Common myeloid progenitor, CD34-positive (primary cell): ENCODE measurements around the gene CEACAM4.

ENCODE experiments used
- CTCF ChIA-PET: fragments of 350-600 bp; sonication (Branson Sonifier 250); formaldehyde crosslinking; loops from one replicate; lab custom pipeline; 2021; ENCODE audit warnings: antibody characterized with exemption; lab: Charles Lee
- POLR2A ChIA-PET: fragments of 350-600 bp; sonication (Branson Sonifier 250); formaldehyde crosslinking; loops from one replicate; lab custom pipeline; 2021; ENCODE audit warnings: antibody characterized with exemption; lab: Charles Lee
- DNase-seq, 3 donors: peaks; one replicate each; pipeline versions ENCODE4 v3.0.0 to v3.0.0-alpha.2; 2013
- H3K27ac ChIP-seq, 2 experiments: 1 replicate in 1 of 2; 2 replicates in 1 of 2; pipeline ENCODE4 v1.7.0; 2013; ENCODE audit warnings: inconsistent platforms in 2 of 2, low read length in 2 of 2, mild to moderate bottlenecking in 2 of 2, low read depth in 1 of 2, moderate library complexity in 1 of 2; ENCODE audit not compliant: severe bottlenecking in 2 of 2, insufficient read depth in 1 of 2, poor library complexity in 1 of 2
- H3K27me3 ChIP-seq, 5 experiments: replicated peaks in 2 of 5; 1 replicate in 3 of 5; 2 replicates in 2 of 5; pipeline versions ENCODE4 v1.6.1 to v1.7.0; 2013; ENCODE audit warnings: low read length in 4 of 5, mild to moderate bottlenecking in 2 of 5, moderate library complexity in 2 of 5, inconsistent platforms in 1 of 5; ENCODE audit not compliant: insufficient read depth in 5 of 5, control insufficient read depth in 4 of 5
- H3K36me3 ChIP-seq, 4 experiments: 1 replicate in 2 of 4; 2 replicates in 2 of 4; pipeline versions ENCODE4 v1.6.1 to v1.7.0; 2013; ENCODE audit warnings: low read length in 3 of 4, control low read depth in 1 of 4, mild to moderate bottlenecking in 1 of 4; ENCODE audit not compliant: control insufficient read depth in 4 of 4, insufficient read depth in 4 of 4
- H3K4me1 ChIP-seq, 4 experiments: 1 replicate in 3 of 4; 2 replicates in 1 of 4; pipeline versions ENCODE4 v1.6.1 to v1.7.1; 2013; ENCODE audit warnings: low read length in 3 of 4, mild to moderate bottlenecking in 3 of 4, control low read depth in 1 of 4, inconsistent platforms in 1 of 4, moderate library complexity in 1 of 4; ENCODE audit not compliant: control insufficient read depth in 4 of 4, insufficient read depth in 4 of 4; ENCODE audit errors: control extremely low read depth in 1 of 4
- H3K4me3 ChIP-seq, 7 experiments: 1 replicate in 4 of 7; 2 replicates in 3 of 7; pipeline versions ENCODE4 v1.5.1 to v1.7.0; 2013; ENCODE audit warnings: mild to moderate bottlenecking in 7 of 7, low read length in 6 of 7, moderate library complexity in 6 of 7, inconsistent platforms in 2 of 7, low read depth in 2 of 7, control low read depth in 1 of 7; ENCODE audit not compliant: insufficient read depth in 4 of 7, control insufficient read depth in 1 of 7; ENCODE audit errors: extremely low read depth in 1 of 7
- H3K9me3 ChIP-seq, 5 experiments: 1 replicate in 4 of 5; 2 replicates in 1 of 5; pipeline versions ENCODE4 v1.6.1 to v1.7.1; 2013; ENCODE audit warnings: low read length in 4 of 5, mild to moderate bottlenecking in 2 of 5, inconsistent platforms in 1 of 5, low read depth in 1 of 5, moderate library complexity in 1 of 5; ENCODE audit not compliant: control insufficient read depth in 4 of 5, insufficient read depth in 2 of 5; ENCODE audit errors: control extremely low read depth in 1 of 5
- WGBS: methylation state at CpG from one replicate; pipeline ENCODE4 v1.1.5; 2013; ENCODE audit not compliant: insufficient coverage; 5-methylcytosine and 5-hydroxymethylcytosine counted together

CEACAM4 gene

DNA sequence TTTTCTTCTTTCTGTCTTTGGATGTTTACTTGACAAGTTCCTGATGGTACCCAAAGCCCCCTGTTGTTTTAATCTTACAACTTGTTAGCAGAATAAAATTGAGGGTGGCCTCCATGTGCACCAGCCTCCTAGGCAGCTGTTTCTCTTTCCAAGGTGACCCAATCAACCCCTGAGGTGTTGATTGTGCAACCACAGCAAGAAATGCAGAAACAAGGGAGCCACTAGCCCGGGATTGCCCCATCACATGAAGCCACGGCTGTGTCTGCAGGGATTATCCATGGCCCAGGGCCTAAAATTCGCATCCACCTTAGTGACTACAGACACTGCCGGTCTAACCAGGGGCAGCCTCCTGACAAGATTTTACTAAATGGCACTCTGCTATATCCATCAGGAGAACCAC is 14.4 kb downstream of the CEACAM4 start:
- POLR2A ChIA-PET, result no interaction called here
- DNase-seq, result no peak
- Histone ChIP-seq H3K36me3 (no peaks in the 10 kb centered on the region), H3K4me3 (no peak overlapping the region), H3K4me1 (peaks cover 3 to 13% (median 6%) of the 10 kb centered on the region in 4 experiments), H3K27ac (no peak overlapping the region), H3K9me3 (no peaks in the 10 kb centered on the region), H3K27me3 (peaks cover 0 to 11% (median 3%) of the 10 kb centered on the region in 5 experiments)
- WGBS, result 84% methylated on average over 4 of the region's 4 CpGs
- CTCF ChIA-PET, result no interaction called here

DNA sequence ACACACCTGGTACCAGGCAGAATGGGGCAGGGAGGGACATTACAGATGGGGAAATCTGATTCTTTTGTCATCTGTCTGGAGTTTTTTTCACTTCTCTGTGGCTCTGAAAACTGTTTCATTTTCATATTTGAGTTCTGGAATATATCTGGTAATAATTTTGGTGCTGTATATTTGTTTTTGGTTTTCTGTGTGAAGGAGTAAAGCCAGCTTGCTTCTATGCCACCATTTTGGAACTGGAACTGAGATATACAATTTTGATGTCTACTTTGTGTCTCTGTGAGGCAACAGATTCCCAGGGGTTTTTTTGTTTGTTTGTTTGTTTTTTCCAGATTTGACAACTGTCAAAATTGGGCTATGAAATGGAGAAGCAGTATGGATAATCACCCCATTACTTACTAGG is 16.1 kb downstream of the CEACAM4 start:
- H3K9me3 ChIP-seq, result no peaks in the 10 kb centered on the region
- no peak overlapping the region for H3K4me3 ChIP-seq
- peaks cover 0 to 2% (median 0%) of the 10 kb centered on the region in 4 experiments for H3K4me1 ChIP-seq
- DNase-seq, result no peak
- H3K27ac ChIP-seq, result no peak overlapping the region
- POLR2A ChIA-PET, result no interaction called here
- no peaks in the 10 kb centered on the region for H3K36me3 ChIP-seq
- peaks cover 0 to 12% (median 3%) of the 10 kb centered on the region in 5 experiments for H3K27me3 ChIP-seq
- CTCF ChIA-PET, result no interaction called here

DNA sequence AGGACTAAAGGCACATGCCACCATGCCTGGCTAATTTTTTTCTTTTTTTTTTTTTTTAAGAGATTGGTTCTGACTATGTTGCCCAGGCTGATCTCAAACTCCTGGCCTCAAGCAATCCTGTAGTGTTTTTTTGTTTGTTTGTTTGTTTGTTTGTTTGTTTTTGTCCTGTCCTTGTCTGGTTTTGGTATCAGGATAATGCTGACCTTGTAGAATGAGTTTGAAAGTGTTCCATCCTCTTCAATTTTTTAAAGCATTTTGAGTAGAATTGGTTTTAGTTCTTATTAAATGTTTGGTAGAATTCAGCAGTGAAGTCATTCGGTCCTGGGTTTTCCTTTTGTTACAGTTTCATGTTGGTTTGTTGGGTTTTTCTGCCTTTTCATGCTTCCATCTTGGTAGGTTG is 19.2 kb downstream of the CEACAM4 start:
- POLR2A ChIA-PET, result interaction anchor here (0.6 kb wide), 1 partner anchor 1323 kb away, joined by 4 read pairs; the partner anchor contains the start of gene AKT2
- no CpG with 5 or more reads among the region's 1 CpG for WGBS
- Histone ChIP-seq H3K9me3 (no peaks in the 10 kb centered on the region), H3K36me3 (no peaks in the 10 kb centered on the region), H3K4me1 (no peaks in the 10 kb centered on the region), H3K27me3 (peaks cover 0 to 8% (median 3%) of the 10 kb centered on the region in 5 experiments), H3K27ac (no peak overlapping the region), H3K4me3 (no peak overlapping the region)
- no peak for DNase-seq
- CTCF ChIA-PET, result no interaction called here

DNA sequence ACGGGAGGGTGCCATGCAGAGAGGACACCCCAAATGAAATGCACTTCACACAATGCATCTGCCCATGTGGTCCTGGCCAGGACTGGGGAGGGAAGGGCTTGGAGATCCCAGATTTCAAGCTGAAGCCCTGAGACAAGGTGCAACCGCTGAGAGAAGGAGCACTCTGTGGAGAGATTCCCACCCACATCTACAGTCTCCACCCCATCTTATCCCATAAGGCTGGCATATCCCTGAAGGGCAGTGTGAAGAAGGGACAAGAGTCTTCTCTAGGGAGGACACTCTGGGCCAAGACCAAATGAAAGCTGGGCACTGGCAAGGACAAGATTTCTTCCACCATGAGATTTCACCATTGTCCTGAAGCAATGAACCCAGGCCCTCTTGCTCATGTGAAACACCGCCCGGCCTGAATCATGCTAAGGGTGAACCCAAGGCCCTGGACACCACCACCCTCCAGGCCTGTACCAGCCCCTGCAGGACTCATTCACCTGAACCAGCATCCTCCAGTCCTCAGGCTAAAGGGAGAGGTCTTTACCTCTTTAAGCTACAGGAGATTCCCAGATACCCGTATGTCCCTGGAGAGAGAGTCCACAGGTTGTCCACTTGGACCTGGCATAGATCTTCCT is 20.5 kb downstream of the CEACAM4 start:
- Histone ChIP-seq H3K4me3 (no peak overlapping the region), H3K9me3 (no peaks in the 10 kb centered on the region), H3K27me3 (peaks cover 0 to 8% (median 3%) of the 10 kb centered on the region in 5 experiments), H3K4me1 (no peaks in the 10 kb centered on the region), H3K27ac (no peak overlapping the region), H3K36me3 (no peaks in the 10 kb centered on the region)
- WGBS, result 92% methylated on average over 3 of the region's 5 CpGs
- DNase-seq, result no peak
- POLR2A ChIA-PET, result no interaction called here
- CTCF ChIA-PET, result interaction anchor here (1.4 kb wide), 1 partner anchor 9 kb away, joined by 8 read pairs; no protein-coding TSS in a partner anchor

DNA sequence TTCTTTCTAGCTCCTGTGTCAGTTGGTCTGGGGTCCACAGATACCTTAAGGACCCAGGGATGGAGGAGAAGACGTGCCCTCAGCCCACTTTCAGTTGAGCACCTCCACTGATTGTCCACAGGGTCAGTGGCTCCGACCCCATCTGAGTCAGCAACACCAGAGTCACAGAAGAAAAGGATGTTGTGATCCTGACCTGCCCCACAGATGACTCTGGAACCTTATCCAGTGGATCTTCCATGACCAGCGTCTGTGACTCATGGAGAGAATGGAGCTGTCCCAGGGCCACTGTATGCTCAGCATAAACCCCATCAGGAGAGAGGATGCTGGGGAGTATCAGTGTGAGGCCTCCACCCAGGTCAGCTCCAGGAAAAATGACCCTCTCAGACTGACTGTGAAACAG is 22.0 kb downstream of the CEACAM4 start:
- 80% methylated on average over 3 of the region's 3 CpGs for WGBS
- peaks cover 0 to 4% (median 0%) of the 10 kb centered on the region in 5 experiments for H3K27me3 ChIP-seq
- H3K9me3 ChIP-seq, result no peaks in the 10 kb centered on the region
- ChIA-PET POLR2A (no interaction called here), CTCF (interaction anchor here (0.9 to 1.6 kb wide), 4 partner anchors 9 to 188 kb away, joined by 3 to 5 read pairs (median 4); no protein-coding TSS in a partner anchor)
- no peak overlapping the region for H3K27ac ChIP-seq
- no peaks in the 10 kb centered on the region for H3K36me3 ChIP-seq
- no peaks in the 10 kb centered on the region for H3K4me1 ChIP-seq
- no peak overlapping the region for H3K4me3 ChIP-seq
- DNase-seq, result no peak

DNA sequence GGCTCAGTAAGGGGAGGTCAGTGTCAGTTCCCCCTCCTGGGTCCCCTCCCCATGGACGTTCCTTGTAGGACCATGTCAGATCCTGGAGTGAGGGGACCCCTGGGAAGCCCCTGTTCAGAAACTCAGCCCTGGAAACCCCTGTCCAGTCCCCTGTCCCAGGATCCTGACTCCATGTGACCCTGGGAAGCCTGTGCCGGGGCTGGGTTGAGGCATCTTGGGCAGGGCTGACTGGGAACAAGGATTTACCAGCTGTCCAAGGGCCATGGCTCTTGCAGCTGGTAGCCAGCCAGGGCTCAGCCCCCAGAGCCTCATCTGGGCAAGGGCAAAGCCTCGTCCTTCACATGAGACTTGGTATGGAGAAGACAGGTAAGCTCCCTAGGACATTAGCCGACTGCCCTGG is 25.1 kb downstream of the CEACAM4 start:
- 87% methylated on average over 4 of the region's 4 CpGs for WGBS
- DNase-seq, result no peak
- Histone ChIP-seq H3K27me3 (peaks cover 0 to 4% (median 0%) of the 10 kb centered on the region in 5 experiments), H3K27ac (no peak overlapping the region), H3K9me3 (no peaks in the 10 kb centered on the region), H3K4me1 (peaks cover 0 to 3% (median 2%) of the 10 kb centered on the region in 4 experiments), H3K4me3 (no peak overlapping the region), H3K36me3 (no peaks in the 10 kb centered on the region)
- POLR2A ChIA-PET, result no interaction called here
- CTCF ChIA-PET, result interaction anchor here (0.9 to 1.6 kb wide), 3 partner anchors 11 to 32 kb away, joined by 3 read pairs; no protein-coding TSS in a partner anchor

DNA sequence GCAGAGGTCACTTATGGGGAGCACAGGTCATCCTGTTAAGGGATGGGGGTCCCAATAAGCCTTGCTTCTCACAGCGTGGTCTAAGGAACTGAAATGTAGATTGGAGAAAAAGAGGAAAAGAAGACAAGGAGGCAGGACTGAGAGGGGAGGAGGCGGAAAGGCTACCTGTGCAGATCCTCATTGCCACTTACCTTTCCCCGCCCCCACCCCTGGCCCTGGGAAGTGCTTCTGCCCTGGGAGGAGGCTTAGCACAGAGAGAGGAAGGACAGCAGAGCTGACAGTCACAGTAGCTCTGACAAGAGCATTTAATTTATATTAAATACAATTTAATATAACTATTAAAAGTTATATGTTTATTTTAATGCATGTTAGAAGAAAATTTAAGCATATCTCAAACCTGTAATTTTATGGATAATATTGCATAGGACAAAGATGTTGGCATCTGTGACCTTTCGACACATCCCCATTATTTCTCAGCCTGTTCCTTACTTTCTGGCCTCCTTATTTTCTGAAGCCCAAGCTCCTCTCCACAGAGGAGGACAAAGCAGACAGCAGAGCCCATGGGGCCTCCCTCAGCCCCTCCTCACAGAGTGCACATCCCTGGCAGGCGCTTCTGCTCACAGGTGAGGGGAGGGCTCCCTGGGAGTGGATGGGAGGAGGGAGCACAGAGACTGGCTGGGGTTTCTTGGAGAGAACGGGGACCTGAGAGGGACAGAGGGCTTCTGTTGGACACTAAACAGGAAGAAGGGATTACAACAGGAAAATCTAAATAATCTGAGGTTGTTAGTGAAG is 27.5 kb downstream of the CEACAM4 start:
- Histone ChIP-seq H3K4me1 (peaks cover 0 to 4% (median 2%) of the 10 kb centered on the region in 4 experiments), H3K27ac (no peak overlapping the region), H3K4me3 (no peak overlapping the region), H3K9me3 (no peaks in the 10 kb centered on the region), H3K36me3 (no peaks in the 10 kb centered on the region), H3K27me3 (peaks cover 0 to 4% (median 0%) of the 10 kb centered on the region in 5 experiments)
- ChIA-PET POLR2A (no interaction called here), CTCF (interaction anchor here (1.0 to 2.0 kb wide), 5 partner anchors 10 to 143 kb away, joined by 3 to 6 read pairs (median 4); no protein-coding TSS in a partner anchor)
- 91% methylated on average over 2 of the region's 6 CpGs for WGBS
- DNase-seq, result no peak
